ENCODE results near the gene TM2D1.
"Not testable (repeated sequence)": the region's sequence is repeated elsewhere in the genome, so short reads cannot be mapped to it uniquely, and the experiment has no call there.

The TM2D1 gene

DNA sequence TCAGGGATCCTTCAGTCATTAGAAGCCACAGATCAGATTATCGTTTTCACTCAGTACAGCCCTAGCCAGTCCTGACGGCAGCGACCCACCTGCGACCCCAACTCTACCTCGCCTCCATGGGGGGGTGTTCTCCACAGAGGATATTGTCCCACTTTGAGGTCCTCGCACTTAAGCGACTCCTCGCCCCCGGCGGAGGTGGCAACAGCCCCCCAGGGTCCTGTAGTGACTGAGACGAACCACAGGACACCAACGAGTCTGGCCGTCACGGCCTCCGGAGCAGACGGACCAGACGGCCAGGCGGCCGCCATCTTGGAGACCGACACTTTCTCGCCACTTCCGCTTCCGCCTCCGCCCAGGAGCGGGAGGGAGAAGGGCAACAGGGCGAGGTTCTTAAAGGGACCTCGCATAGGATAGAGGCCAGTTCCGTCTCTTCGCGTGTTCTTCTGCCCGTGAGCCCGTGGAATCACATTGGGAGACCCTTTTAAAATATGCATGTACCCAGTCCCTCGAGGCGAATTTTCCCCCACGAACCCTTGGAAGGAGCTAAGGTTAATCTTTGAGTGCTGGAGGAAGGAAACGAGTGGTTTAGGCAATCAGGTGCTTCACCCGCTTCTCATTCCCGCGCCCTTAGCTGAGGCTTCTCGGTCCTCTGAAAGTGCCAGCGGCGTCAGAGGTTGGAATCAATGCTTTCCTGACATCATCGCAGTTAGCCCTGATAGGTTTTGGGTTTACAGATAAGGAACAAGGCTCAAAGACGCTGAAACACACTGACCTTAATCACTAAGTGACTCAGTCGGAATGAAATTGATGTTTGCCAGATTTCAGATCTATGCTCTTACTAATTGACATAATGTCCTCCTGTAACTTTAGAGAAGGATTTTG is at the start of gene TM2D1:
TM2D1 (minus strand) TSS at position 329 of the 882 bp plus-strand sequence; CDS start at position 308, 21 bp downstream.
- DNase-seq (ENCODE audit: low read depth in 3 of 3), result peak; percentile 69 to 83 (median 70)

DNA sequence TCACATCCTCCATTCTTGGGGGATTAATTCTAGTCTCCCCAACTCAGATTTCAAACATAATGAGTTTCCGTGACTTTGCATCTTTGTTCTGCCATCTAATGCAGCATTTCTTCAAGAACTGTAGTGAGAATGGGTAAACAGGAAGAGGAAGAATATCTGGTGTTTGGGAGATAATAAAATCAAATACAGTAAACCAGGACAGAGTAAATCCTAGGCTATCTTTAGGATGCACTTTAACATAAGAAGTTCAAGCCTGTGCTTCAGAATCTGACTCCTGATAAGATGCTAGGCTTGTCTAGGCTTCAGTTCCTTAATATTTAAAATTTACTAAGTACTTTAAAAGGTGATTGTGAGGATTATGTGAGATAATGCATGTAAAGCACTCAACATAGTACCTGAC is 45.2 kb upstream of the TM2D1 start:
- no peak for DNase-seq (ENCODE audit: low read depth in 3 of 3)

DNA sequence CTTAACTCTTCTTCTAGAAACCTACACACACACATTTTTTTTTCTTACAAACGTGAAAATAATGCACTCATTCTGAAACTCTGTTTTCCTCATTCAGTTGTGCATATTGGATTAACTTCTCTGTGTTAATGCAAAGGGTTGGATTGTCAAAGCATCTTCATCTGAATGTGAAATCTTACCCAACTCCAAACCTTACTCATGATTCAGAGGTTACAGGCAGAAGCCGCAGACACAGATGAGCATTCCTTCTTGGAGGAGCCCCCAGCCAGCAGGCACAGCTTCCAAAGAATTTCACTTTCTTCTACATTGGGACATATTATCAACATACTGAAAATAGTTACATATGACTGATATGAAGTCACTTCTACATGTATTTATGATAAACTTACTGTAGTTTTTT is 33.0 kb upstream of the TM2D1 start:
- no peak for DNase-seq (ENCODE audit: low read depth in 3 of 3)

DNA sequence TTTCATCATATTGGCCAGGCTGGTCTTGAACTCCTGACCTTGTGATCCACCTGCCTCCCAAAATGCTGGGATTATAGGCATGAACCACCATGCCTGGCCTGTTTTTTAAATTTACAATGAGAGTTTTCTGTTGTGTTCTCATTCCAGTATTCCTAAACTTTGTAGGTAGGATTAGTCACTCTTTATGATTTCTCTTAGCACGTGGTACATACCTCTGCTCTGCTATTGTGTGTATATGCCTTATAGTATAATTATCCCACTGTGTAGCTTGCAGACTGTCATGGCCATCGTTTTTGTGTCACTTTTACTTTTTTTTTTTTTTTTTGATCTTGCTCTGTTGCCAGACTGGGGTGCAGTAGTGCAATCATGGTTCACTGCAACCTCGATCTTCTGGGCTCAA is 31.8 kb upstream of the TM2D1 start:
- no peak for DNase-seq (ENCODE audit: low read depth in 3 of 3)

DNA sequence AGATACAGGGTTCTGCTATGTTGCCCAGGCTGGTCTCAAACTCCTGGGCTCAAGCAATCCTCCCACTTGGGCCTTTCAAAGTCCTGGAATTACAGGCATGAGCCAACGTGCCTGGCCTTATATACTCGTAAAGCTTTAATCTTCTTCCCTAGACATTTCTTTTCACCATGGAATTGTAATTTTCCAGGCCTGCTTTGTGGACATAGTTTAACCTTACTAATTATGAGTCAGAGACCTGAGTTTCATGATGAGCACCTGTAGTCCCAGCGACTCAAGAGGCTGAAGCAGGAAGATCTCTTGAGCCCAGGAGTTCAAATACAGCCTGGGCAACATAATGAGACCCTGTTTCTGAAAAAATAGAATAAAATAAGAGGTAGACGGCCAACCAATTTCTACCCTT is 29.6 kb upstream of the TM2D1 start:
- no peak for DNase-seq (ENCODE audit: low read depth in 3 of 3)

DNA sequence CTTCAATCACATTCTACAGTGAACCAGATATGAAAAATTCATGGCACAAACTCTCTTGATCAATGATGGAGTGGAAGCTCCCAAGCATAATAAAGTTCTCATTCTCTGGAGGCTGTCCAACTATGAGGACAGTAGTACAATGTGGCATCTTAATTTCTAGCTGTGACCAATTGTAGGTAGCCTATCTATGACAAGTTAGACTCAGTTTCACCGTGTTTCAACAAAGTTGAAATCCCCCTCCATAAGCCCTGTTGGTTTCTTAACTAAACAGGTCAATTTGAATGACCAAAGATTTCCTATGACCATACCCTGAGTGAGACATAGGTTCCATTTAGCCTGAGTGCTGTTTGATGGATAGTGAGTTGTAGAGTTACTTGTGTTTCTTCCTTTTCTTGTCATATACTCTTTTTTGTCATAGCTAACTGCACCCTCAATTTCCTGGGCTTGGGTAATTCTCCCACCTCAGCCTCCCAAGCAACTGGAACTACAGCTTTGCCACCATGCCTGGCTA is 29.1 kb upstream of the TM2D1 start:
- no peak for DNase-seq (ENCODE audit: low read depth in 3 of 3)

DNA sequence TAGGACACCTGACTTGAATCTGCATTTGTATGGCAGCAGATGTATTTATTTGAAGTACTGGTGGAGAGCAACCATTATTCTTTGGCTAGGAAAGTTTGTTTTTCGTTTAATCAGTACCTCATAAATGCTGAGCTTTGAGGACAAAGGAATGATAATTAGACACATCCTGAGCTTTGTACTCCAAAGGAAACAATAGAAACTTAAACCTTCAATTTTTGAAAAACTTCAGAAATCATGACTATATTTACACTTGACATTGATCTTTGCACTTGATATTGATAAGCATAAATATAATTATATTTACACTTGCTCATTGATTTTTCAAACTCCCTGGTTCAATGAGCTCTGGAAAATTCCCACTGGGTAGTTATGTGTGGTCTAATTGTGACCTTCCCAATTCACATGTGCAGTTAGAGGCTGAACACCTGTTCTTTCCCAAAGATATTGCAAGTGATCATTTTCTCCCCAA is 28.0 kb upstream of the TM2D1 start:
- DNase-seq (ENCODE audit: low read depth in 3 of 3), result no peak

DNA sequence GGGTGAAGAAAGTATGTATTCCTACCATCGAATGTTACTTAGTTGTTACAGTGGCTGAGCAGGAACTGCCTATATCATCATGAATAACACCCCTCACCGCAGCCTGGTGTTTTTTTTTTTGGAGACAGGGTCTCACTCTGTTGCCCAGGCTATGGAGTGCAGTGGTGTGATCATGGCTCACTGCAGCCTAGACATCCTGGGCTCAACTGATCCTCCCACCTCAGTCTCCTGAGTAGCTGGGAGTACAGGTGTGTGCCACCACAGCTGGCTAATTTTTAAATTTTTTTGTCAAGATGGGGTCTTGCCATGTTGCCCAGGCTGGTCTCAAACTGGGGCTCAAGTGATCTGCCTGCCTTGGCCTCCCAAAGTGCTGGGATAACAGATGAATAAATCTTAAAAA is 24.6 kb upstream of the TM2D1 start:
- DNase-seq (ENCODE audit: low read depth in 3 of 3), result no peak

DNA sequence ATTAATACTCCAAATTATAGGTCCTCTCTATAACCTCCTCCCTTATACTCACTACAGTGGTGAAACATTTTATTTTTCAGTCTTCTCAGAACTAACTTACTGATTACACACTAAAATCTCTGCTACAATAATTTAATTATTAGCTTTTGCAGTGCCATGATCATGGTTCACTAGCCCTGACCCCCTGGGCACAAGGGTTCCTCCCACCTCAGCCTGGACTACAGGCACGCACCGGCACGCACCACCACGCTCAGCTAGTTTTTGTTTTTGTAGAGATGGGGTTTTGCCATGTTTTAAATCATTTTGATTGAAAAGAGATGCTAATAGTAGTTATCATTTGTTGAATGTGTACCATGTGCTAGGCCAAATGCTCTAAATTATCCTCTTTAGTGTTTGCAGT is 23.6 kb upstream of the TM2D1 start:
- DNase-seq (ENCODE audit: low read depth in 3 of 3), result no peak

DNA sequence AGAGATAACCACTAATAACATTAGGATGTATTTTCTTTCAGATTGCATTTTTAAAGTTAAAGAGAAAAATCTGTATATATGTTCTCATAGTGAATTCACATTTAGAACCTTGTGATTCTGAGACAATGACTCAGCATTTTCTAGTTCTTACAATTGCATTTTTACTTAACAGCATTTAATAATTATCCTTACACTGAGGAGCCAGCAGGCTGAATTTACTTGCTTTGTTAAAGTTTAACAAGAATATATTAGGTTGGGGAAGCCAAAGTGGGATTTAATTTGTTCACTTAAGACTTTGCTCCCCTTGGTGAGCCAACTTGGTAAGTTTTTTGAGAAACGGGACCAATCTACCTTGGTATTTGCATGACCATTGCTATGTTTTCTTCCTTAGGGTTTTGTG is 21.9 kb upstream of the TM2D1 start:
- no peak for DNase-seq (ENCODE audit: low read depth in 3 of 3)

DNA sequence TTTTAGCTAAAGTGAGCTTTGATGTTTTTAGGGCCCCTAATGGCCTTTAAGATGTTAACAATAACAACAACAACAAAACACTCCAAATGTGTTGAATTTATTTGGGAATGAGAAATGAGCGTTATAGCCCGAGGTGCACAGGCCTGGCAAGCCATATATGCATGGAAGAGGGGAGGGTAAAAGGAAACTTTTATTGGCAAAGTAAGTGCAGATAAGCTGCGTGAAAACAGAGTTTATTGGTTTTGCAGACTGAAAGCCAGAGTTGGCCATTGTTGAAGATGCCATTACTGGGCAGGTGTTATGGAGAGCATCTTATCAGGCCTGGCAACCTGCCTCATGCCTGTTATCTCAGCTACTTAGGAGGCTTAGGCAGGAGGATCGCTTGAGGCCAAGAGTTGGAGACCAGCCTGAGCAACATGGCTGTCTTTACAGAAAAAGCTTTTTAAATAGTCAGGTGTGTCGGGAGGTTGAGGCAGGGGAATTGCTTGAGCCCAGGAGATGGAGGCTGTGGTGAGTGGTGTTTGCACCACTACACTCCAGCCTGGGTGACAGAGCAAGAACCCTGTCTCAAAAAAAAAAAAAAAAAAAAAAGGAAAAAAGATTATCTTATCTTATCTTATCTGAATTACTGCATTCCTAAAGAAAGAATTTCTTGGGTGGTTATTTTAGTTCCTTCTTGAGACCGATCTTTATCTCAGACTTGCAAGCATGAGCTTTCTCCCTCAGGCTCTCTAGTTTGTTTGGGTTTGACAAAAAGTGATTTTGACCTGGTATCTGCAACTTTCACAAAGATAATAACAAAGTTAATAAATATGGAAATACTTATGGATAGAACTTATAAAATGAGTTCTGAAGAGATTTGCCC is 19.0 kb upstream of the TM2D1 start:
- DNase-seq (ENCODE audit: low read depth in 3 of 3), result no peak

DNA sequence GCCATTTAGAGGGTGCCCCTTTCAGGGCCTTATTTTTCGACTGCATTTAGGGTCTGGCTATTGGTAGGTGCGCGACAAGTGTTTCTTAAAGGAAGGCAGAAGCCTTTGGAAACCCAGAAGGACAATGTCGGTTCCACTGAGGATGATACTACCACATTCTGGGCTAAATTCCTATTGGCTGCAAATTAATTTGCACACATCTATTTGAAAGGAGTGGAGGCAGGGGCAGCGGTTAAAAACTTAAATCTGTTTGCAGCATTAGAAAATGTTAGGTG is 18.4 kb upstream of the TM2D1 start:
- DNase-seq (ENCODE audit: low read depth in 3 of 3), result no peak

DNA sequence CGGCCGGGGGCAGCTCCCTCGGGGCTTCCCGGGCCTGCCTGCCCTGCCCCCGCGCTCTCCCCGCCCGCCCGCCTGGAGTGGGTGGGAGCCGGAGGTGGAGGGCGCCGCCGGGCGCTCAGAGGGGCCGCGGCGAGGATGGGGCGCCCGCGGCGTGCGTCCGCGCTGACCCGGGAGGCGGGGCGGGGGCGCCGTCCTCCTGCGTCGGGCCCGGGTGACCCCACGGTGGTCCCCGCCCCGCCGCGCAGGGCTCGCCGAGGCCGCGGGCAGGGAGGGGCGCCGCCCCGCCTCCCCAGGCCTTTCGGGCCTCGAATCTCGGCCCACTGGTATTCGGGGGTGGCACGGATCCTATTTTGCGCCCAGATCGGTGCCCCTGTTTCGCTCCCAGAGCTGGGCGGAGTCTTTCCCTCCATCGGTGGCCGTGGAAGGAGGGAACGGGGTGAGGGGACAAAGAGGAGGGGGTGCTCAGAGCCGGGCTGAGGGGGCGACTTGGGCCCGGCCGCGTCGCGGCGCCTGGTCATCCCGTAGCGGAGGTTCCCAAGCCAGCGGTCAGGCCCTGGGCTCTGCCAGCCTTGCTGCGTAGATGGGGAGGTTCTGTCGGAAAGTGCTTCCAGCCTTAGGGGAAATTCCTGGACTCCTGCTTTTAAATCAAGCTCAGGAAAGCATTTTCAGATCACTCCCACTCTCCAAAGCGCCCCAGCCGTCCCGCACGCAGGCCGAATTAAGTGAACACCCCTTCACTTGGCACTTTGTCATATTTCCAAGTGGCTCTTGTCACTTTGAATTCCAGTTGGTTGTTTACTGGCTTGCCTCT is 17.9 kb upstream of the TM2D1 start:
- peak in 1 of 3 donors; percentile 11 for DNase-seq (ENCODE audit: low read depth in 3 of 3)

DNA sequence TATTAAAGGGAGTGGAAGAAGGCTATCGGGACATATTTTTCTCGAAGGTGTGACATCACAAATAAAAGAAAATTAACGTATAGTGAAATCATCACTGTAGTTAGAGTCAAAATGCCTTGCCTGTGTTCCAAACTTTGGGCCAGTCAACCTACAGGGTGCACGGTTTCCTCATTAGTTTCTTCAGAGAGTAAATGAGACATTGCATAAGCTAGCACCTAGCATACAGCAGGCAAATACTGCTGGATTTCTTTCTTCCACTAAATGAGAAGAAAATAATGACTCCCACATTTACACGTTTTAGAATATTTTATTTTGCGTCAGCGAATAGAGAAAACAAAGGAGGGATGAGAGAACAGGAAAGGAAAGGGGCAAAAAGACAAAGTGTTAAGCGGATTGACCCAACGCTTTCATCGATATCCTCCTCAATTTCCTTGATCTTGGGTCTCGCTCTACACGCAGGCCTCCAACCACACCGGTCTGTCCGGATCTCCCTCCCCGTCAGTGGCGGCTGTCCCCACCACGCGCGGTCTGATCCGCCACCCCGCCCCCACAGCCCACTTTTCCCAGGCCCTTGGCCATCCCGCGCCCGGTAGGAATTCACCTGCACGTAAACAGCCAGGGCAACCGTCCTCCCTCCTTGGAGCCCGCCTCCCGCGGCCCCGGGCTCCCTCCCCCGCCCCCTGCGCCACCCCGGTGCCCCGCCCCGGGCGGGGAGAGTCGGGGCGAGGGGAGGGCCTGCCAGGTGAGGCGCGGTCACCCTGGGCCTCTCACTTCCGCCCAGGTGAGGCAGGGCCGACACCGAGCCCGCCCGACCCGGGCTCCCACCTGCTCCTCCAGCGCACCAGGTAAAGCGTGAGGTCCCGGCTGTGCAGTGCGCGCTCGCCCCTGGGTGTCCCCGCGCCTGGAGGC is 17.0 kb upstream of the TM2D1 start, which contains the start of gene PATJ:
PATJ (plus strand) TSS at position 770 of the 909 bp plus-strand sequence. CDS start 20,413 bp downstream, outside the sequence.
- DNase-seq (ENCODE audit: low read depth in 3 of 3), result peak; percentile 14 to 58 (median 27)

DNA sequence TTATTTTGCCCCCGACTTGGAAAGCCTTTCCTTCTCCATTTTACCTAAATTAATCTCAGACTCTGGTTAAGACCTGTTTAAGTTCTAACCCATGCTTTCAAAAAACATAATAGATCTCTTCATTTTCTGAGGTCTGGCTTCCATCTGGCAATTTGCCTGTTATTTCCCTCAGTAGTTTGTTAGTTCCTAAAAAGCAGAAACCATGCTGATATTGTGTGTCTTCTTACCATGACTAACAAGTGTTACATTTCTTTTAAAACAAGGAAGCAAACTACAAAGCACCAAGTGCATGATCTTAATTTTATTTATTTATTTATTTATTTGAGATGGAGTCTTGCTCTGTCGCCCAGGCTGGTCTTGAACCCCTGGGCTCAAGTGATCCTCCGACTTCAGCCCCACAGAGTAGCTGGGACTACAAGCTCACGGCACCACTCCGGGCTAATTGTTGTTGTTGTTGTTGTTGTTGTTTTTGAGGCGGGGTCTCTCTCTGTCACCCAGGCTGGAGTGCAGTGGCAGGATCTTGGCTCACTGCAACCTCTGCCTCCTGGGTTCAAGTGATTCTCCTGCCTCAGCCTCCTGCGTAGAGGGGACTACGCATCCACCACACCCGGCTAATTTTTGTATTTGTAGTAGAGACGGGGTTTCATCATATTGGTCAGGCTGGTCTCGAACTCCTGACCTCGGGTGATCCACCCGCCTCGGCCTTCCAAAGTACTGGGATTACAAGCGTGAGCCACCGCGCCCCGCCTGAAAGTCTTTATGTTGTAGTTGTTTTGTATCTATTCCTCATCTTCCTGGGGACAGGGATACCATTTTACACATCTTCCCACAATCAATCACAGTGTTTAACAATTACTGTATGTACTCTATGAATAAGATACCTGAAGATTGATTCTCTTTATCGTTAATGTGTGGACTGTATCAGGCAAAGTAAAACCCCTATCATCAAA is 16.1 kb upstream of the TM2D1 start:
- no peak for DNase-seq (ENCODE audit: low read depth in 3 of 3)

DNA sequence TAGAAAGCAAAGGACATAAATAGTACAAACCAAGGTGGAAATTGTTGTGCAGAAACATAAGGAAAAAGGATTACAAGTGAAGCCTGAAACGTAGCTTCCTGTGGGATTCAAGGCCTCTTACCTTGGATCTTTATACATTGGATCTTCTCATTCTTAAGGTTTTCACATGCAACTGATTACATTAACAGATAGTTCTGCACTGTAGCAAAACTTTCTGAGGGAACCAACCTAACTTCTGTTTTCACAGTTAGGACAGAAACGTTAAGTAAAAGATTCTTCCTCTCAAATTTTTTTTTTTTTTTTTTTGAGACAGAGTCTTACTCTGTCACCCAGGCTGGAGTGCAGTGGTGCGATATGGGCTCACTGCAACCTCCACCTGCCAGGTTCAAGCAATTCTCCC is 7.8 kb upstream of the TM2D1 start:
- DNase-seq (ENCODE audit: low read depth in 3 of 3), result no peak

DNA sequence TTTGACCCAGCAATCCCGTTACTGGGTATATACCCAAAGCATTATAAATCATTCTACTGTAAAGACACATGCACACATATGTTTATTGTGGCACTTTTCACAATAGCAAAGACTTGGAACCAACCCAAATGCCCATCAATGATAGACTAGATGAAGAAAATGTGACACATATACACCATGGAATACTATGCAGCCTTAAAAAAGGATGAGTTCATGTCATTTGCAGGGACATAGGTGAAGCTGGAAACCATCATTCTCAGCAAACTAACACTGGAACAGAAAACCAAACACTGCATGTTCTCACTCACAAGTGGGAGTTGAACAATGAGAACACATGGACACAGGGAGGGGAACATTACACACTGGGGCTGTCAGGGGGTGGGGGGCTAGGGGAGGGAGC is 5.7 kb upstream of the TM2D1 start:
- DNase-seq (ENCODE audit: low read depth in 3 of 3), result not testable (repeated sequence)

DNA sequence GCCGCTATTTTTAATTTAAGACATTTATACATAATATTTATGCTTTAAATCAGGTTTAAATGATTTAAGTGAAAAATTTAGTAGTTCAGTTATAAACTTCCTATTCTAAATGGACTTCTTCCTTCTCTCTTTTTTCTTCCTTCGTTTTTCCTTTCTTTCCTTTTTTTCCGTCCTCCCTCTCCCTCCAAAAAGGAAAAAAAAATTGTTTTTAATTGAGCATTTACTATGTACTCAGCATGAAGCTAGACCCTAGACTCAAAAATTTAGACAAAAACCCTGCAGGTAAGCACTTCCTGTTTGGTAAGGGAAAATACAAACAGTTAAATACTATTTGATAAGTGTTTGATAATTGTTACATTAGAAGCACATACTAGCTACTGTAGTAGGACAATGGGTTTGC is 2.6 kb upstream of the TM2D1 start:
- no peak for DNase-seq (ENCODE audit: low read depth in 3 of 3)

DNA sequence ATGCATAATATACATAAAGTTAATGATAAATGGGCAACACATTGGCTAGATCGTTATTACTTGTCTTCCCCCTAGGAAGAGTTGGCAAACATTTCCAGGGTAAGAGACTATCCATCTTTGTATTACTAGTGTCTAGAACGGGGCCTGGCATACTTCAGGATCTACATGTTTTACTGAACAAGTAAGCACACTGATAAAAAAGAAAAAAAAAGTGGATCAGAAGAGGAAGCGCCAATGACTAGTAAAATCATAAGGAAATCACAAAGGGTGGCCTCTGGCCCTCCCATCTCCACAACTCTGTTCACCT is 482 bp downstream of the TM2D1 start:
- no peak for DNase-seq (ENCODE audit: low read depth in 3 of 3)
